Placental epithelial cell (primary cell): ENCODE measurements around the gene ZAR1L. TPM values are rescaled to one million over a fixed set of nuclear protein-coding genes. Genes with fewer than 3 reads are reported as not detected.

Experiments
- total RNA-seq: library from RNA; depleted of rRNA; stranded (reverse); fragments of >200 nt; gene quantifications from 2 replicates; pipeline ENCODE4 v1.2.3, GENCODE V29; 2012

The ZAR1L gene
- not detected in 2 replicates for total RNA-seq

GRCh38 chr13:32315238-32316027, at the start of gene ZAR1L, which contains the start of gene BRCA2:
Gene ZAR1L, minus strand, starts transcription at chr13:32315363. Its CDS starts 3,438 bp downstream, at chr13:32311925.
Gene BRCA2, plus strand, starts transcription at chr13:32315508. Its CDS starts 953 bp downstream, at chr13:32316461.

Other genes with a start within 250 kb of the ZAR1L start
- gene BRCA2, start 145 bp upstream of the ZAR1L start, total RNA-seq, result 3.5 and 4.1 TPM in 2 replicates
- gene N4BP2L1, start 112.8 kb upstream of the ZAR1L start, total RNA-seq, result 1.8 and 4.3 TPM in 2 replicates
- gene N4BP2L2, start 223.4 kb upstream of the ZAR1L start, total RNA-seq, result 73.6 and 111 TPM in 2 replicates